GM21423 (cell line): ENCODE results near the gene FASTKD3.

ENCODE experiments used
- ATAC-seq: cut with Tn5 transposase; IDR thresholded peaks from one replicate; pipeline ENCODE4 v1.9.1; 2021; ENCODE audit warnings: mild to moderate bottlenecking, moderate library complexity; ENCODE audit not compliant: unreplicated experiment

FASTKD3 gene

GRCh38 chr5:7881816-7882215 is 13.0 kb upstream of the FASTKD3 start:
- no peak for ATAC-seq

DNA sequence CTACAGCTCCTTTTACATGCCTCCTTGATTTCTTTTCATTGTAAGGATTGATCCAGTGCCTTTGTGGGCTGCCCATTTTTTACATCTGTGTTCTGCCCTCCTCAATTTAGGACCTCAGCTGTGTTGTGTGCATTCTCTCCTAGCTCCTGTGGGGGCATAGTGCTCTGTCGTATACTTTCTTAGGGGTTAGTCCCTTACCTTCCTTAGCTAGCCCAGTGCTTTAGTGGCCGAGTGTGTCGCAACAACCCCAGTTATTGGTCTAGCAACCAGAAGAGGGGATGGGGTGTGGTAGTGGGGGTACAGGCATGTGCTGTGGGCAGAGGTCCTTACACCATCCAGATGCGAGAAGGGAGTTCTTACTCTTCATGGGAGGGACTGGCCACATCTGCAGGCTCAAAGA is 12.3 kb upstream of the FASTKD3 start:
- no peak for ATAC-seq

- ATAC-seq = peak; percentile 92
These were observed 9.6 kb upstream of the FASTKD3 start for GRCh38 chr5:7878381-7878873.

- no peak for ATAC-seq
These were observed 9.0 kb upstream of the FASTKD3 start for GRCh38 chr5:7877851-7878250.

DNA sequence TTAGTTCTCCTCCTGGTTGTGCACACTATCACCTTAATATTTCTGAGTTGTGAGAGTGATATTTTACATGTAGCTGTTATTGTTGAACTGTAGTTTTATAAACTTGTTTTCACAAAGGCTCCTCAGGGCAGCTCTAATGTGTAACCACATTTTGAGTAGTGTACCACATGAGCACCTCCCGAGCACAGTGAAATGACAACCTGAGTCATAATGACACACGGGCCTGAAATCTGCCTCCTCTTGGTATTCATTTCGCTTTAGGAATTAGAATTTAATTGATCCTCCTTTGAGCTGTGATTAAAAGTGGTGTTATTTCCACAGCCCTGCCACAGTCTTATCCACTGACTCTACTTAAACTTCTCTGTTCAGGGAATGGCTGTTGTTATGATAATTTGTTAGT is 8.0 kb upstream of the FASTKD3 start:
- ATAC-seq = peak; percentile 43

DNA sequence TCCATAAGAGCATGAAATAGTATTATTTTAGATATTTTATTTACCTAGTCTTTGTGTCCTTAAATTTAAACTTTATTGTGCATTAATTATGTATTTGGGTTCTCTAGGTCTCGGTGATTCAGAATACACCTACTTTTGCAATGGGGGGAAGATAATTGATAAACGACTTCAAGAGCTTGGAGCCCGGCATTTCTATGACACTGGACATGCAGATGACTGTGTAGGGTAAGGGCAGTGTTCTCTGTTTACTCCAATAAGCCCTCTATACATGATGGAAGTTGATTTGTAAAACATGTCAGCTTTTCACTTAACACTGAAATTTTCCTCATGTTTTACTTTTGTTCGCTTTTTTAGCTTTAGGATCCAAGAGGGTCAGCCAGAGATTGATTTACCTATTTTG is 6.3 kb upstream of the FASTKD3 start:
- no peak for ATAC-seq

DNA sequence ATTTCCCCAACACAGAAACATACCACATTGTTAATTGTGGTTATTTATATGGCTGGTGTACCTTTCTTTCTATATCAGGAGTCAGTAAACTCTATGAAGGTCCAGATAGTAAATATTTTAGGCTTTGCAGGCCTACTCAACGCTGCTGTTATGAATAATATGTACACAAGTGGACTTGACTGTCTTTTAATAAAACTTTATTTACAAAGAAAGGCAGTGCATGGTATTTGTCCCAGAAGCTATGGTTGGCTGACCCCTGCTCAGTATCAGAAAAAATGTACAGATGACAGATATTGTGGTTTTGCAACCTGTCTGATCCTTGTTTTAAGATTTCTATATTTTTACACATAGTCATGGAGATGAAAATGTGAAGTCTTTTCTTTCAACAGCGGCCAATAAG is 5.8 kb upstream of the FASTKD3 start:
- no peak for ATAC-seq

GRCh38 chr5:7873216-7873615 is 4.4 kb upstream of the FASTKD3 start:
- ATAC-seq = no peak

- ATAC-seq = no peak
These were observed 3.8 kb upstream of the FASTKD3 start for GRCh38 chr5:7872517-7873130.

GRCh38 chr5:7871653-7872052 is 2.8 kb upstream of the FASTKD3 start:
- ATAC-seq = no peak

DNA sequence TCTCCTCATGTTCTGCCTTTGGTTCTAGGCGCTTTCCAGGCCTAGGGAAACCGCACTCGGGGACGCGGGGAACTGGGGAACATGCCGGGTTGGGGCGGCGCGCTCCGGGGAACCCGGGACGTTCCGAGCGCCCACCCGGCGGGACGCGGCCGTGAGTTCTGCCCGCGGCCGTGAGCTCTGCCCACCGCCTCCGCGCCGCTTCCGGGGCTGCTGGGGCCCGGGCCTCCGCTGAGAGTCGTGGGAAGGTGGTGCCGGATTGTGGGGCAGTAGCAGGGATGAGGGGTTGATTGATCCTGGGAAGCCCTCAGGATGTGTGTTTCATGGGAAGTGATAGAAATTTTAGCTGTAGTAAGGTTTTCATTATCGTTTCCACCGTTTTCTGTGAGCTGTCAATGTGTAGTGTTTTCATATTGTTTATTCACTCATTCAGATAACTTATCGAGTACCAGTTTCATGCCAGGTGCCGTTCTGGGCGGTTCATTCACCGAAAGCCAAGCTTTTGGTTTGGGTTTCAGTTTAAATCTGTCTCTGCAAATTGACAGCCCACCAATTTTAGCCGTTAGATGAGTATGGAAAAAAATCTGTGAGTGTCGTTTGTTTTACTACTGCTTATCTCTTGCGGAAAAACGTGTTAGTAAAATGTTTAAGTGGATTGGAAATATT is 774 bp upstream of the FASTKD3 start:
- peak; percentile 27 for ATAC-seq

- no peak for ATAC-seq
These were observed 431 bp downstream of the FASTKD3 start for GRCh38 chr5:7868427-7868772.

DNA sequence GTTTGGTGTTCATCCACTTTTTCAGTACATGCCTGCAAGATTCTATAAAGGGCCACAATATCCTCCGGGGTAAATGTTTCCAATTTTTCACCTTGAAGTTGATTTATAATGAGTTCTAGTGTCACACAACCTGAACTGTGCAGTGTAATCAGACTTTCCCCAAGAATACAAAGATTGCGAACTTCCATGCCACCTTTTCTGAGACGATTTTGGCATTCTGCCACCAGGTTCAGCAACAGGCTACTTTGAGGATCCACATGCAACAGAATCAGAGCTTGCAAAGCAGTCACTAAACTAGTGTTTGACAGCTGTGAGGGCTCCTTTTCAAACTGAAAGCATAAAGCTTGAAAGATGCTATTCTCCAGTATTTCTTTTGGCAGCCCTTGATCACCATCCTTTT is 1.6 kb downstream of the FASTKD3 start:
- no peak for ATAC-seq

DNA sequence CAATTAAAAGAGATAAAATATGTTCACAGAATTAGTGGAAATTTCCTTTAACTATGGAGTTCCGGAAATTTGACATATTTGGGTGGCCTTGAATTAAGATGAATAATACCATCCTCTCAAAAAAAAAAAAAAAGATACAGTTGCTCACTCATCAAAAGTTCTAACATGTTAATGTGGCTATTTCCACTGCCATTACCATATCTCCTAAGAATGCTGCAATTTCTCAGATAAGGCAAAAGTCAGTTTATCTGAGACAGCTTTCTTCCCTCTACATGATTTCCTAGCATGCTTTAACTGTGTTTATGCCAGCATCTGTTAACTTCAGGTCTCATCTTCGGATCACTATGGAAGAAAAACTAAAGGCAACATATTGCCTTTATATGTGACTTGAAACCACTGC is 2.6 kb downstream of the FASTKD3 start:
- no peak for ATAC-seq

GRCh38 chr5:7857926-7858632 is 10.8 kb downstream of the FASTKD3 start:
- no peak for ATAC-seq

DNA sequence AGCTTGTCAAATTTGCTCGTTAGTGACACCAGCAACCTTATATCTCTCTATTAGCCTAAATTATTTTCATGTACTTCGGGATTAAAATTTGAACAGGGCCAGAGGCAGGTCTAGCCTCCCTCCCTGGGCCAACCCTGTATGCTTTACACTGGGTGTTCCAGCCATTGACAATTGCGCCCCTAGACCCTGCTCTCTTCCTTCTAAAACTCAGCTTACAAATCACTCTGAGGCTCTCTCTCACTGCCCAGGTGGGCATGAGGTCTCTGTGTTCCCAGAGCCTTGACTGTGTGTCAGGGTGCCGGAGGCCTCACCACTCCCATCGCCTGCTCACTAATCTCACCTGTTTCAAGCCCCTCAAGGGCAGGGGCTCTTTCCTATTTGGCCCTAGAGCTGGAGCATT is 11.5 kb downstream of the FASTKD3 start:
- no peak for ATAC-seq

DNA sequence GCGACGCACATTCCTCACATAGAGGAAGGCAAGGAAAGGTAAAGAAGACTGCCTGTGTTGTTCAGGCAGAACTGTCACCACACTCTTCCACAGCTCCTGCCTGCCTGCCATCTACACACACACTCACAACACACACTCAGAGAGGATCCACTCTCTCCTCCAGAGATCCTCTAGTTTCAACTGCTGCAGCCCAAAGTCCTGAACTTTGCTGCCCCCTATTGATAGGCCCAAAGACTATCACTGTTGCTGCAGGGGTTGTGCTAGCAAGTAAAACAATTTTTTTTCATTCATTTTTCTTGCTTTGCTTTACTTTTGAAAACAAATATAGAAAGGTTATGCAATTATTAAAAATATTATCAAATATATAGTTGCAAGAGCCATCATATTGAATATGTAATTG is 12.0 kb downstream of the FASTKD3 start:
- ATAC-seq = no peak

GRCh38 chr5:7855611-7856010 is 13.2 kb downstream of the FASTKD3 start:
- ATAC-seq = no peak

- ATAC-seq = no peak
These were observed 15.8 kb downstream of the FASTKD3 start for GRCh38 chr5:7852988-7853387.

GRCh38 chr5:7852542-7852941 is 16.3 kb downstream of the FASTKD3 start:
- no peak for ATAC-seq

DNA sequence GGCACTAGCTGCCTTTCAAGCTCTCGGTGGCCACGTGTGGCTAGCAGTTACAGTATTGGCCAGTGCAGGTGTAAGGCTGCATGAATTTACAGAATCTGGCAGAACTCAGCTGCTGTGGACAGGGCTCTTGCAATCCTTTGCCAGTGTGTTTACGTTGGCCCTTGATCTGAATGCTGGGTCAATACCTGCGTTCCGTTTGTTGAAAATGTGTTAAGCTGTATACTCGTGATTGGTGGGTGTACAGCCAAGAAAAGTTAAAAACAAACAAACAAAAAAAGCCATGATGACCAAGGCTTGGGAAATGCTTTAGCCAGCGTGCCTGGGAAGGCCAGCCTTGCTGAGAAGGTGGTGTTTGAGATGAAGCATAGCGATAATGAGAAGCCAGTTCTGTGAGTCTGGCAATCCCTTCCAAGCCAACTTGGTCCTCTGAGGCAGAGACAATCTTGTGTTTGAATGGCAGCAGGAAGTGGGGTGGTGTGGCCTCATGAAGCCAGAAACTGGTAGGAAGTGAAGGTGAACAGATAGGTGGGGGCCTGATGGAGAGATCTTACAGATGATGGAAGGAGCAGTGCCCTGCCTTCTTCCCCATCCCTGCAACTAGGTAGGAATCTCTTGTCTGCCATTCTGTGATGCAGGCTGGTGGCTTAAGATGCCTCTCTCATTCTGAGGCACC is 17.1 kb downstream of the FASTKD3 start:
- no peak for ATAC-seq

DNA sequence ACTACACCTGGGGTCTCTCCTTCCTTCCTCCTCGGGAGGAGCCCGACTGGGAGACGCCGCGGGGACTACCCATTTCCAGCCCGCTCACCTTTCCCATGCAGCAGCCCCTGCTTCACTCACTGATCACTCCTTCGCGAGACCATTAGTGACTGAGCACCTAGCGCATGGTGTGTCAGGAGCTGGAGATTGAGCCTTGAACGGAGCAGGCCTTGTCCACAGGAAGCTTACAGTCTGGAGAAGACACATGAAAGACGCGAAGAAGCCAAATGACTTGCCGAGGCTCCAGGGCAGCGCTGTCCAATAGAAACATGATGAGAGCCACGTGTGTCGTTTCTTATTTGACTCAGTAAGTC is 17.6 kb downstream of the FASTKD3 start:
- ATAC-seq = no peak
